NT2/D1 (cell line): ENCODE data around the gene PRDM4.

Experiments used
- DNase-seq: peaks from one replicate; pipeline ENCODE4 v3.0.0-alpha.2; 2011; ENCODE audit warnings: low read depth, low spot score
- H3K27me3 ChIP-seq: 2 replicates; pipeline ENCODE4 v1.6.0; 2011; ENCODE audit warnings: mild to moderate bottlenecking; ENCODE audit not compliant: insufficient read length, insufficient read depth
- H3K36me3 ChIP-seq: 2 replicates; pipeline ENCODE4 v1.6.1; 2011; ENCODE audit warnings: mild to moderate bottlenecking, low read length, mixed read lengths; ENCODE audit not compliant: insufficient read depth, insufficient read length
- H3K4me1 ChIP-seq: 2 replicates; pipeline ENCODE4 v1.5.1; 2011; ENCODE audit not compliant: insufficient read depth, insufficient read length
- H3K4me3 ChIP-seq: 2 replicates; pipeline ENCODE4 v1.5.1; 2011; ENCODE audit warnings: low read depth; ENCODE audit not compliant: insufficient read length
- H3K9ac ChIP-seq: 2 replicates; pipeline ENCODE4 v1.6.0; 2011; ENCODE audit warnings: low read depth; ENCODE audit not compliant: insufficient read length
- H3K9me3 ChIP-seq: 2 replicates; pipeline ENCODE4 v1.5.1; 2011; ENCODE audit warnings: mild to moderate bottlenecking, low read length; ENCODE audit not compliant: insufficient read depth
- SUZ12 ChIP-seq: IDR thresholded peaks from 2 replicates; pipeline ENCODE4 v1.6.1; 2011; ENCODE audit not compliant: insufficient read length, insufficient read depth; ENCODE audit errors: extremely low read depth
- YY1 ChIP-seq: IDR thresholded peaks from 2 replicates; pipeline ENCODE4 v1.6.1; 2011; ENCODE audit not compliant: insufficient read length, insufficient read depth
- ZNF274 ChIP-seq: IDR thresholded peaks from 2 replicates; pipeline ENCODE4 v1.6.1; 2011; ENCODE audit warnings: mild to moderate bottlenecking, low read depth, low read length

The PRDM4 gene

GRCh38 chr12:107794451-107794850, 33.5 kb upstream of the PRDM4 start:
- Histone ChIP-seq H3K4me1 (no peaks in the 10 kb centered on the region), H3K4me3 (no peak overlapping the region), H3K9ac (no peak overlapping the region), H3K27me3 (no peaks in the 10 kb centered on the region), H3K36me3 (no peaks in the 10 kb centered on the region), H3K9me3 (peaks cover 14% of the 10 kb centered on the region)
- DNase-seq: no peak
- TF ChIP-seq YY1 (no peak), SUZ12 (no peak), ZNF274 (no peak)

GRCh38 chr12:107791465-107792089, 30.6 kb upstream of the PRDM4 start:
- no peak overlapping the region for H3K4me3 ChIP-seq
- TF ChIP-seq ZNF274 (no peak), YY1 (no peak), SUZ12 (no peak)

GRCh38 chr12:107788690-107789458, 27.9 kb upstream of the PRDM4 start:
- no peak overlapping the region for H3K4me3 ChIP-seq

More at GRCh38 chr12:107791465-107792089, 30.6 kb upstream of the PRDM4 start:
- no peaks in the 10 kb centered on the region for H3K27me3 ChIP-seq
- DNase-seq: no peak
- H3K4me1 ChIP-seq: no peaks in the 10 kb centered on the region
- H3K9me3 ChIP-seq: peaks cover 14% of the 10 kb centered on the region
- H3K36me3 ChIP-seq: no peaks in the 10 kb centered on the region
- no peak overlapping the region for H3K9ac ChIP-seq

GRCh38 chr12:107788281-107788680, 27.3 kb upstream of the PRDM4 start:
- Histone ChIP-seq H3K9ac (no peak overlapping the region), H3K9me3 (peaks cover 14% of the 10 kb centered on the region), H3K36me3 (no peaks in the 10 kb centered on the region), H3K4me1 (no peaks in the 10 kb centered on the region), H3K4me3 (no peak overlapping the region), H3K27me3 (no peaks in the 10 kb centered on the region)
- no peak for TF ChIP-seq SUZ12
- TF ChIP-seq ZNF274: no peak
- no peak for TF ChIP-seq YY1
- DNase-seq: no peak

More at GRCh38 chr12:107788690-107789458, 27.9 kb upstream of the PRDM4 start:
- Histone ChIP-seq H3K36me3 (no peaks in the 10 kb centered on the region), H3K27me3 (no peaks in the 10 kb centered on the region), H3K4me1 (no peaks in the 10 kb centered on the region), H3K9me3 (peaks cover 14% of the 10 kb centered on the region), H3K9ac (no peak overlapping the region)
- DNase-seq: no peak
- no peak for TF ChIP-seq SUZ12
- no peak for TF ChIP-seq ZNF274
- no peak for TF ChIP-seq YY1

- Histone ChIP-seq H3K4me3 (no peak overlapping the region), H3K9me3 (no peaks in the 10 kb centered on the region), H3K9ac (no peak overlapping the region), H3K36me3 (no peaks in the 10 kb centered on the region), H3K27me3 (peaks cover 5% of the 10 kb centered on the region), H3K4me1 (no peaks in the 10 kb centered on the region)
- TF ChIP-seq ZNF274: no peak
- no peak for TF ChIP-seq YY1
- TF ChIP-seq SUZ12: no peak
- no peak for DNase-seq
These were observed 22.8 kb upstream of the PRDM4 start for GRCh38 chr12:107783406-107784376.

- no peak for DNase-seq
- TF ChIP-seq SUZ12 (no peak), YY1 (no peak), ZNF274 (no peak)
These were observed 21.1 kb upstream of the PRDM4 start for GRCh38 chr12:107782067-107782466.

GRCh38 chr12:107780298-107780697, 19.4 kb upstream of the PRDM4 start:
- TF ChIP-seq YY1 (no peak), SUZ12 (no peak), ZNF274 (no peak)
- H3K9ac ChIP-seq: no peak overlapping the region
- DNase-seq: no peak
- H3K27me3 ChIP-seq: peaks cover 33% of the 10 kb centered on the region
- no peak overlapping the region for H3K4me3 ChIP-seq
- no peaks in the 10 kb centered on the region for H3K9me3 ChIP-seq
- H3K4me1 ChIP-seq: no peaks in the 10 kb centered on the region
- H3K36me3 ChIP-seq: no peaks in the 10 kb centered on the region

More at GRCh38 chr12:107782067-107782466, 21.1 kb upstream of the PRDM4 start:
- Histone ChIP-seq H3K27me3 (peaks cover 16% of the 10 kb centered on the region), H3K9ac (no peak overlapping the region), H3K36me3 (no peaks in the 10 kb centered on the region), H3K9me3 (no peaks in the 10 kb centered on the region), H3K4me3 (no peak overlapping the region), H3K4me1 (no peaks in the 10 kb centered on the region)
